GM19099 (cell line): ENCODE measurements around the gene GNB1L.

Source experiments
- POLR2A ChIP-seq: IDR thresholded peaks from 3 replicates; pipeline ENCODE4 v1.6.1; 2011; ENCODE audit warnings: low read depth; ENCODE audit not compliant: insufficient read length; ENCODE audit errors: extremely low read depth

The GNB1L gene

DNA sequence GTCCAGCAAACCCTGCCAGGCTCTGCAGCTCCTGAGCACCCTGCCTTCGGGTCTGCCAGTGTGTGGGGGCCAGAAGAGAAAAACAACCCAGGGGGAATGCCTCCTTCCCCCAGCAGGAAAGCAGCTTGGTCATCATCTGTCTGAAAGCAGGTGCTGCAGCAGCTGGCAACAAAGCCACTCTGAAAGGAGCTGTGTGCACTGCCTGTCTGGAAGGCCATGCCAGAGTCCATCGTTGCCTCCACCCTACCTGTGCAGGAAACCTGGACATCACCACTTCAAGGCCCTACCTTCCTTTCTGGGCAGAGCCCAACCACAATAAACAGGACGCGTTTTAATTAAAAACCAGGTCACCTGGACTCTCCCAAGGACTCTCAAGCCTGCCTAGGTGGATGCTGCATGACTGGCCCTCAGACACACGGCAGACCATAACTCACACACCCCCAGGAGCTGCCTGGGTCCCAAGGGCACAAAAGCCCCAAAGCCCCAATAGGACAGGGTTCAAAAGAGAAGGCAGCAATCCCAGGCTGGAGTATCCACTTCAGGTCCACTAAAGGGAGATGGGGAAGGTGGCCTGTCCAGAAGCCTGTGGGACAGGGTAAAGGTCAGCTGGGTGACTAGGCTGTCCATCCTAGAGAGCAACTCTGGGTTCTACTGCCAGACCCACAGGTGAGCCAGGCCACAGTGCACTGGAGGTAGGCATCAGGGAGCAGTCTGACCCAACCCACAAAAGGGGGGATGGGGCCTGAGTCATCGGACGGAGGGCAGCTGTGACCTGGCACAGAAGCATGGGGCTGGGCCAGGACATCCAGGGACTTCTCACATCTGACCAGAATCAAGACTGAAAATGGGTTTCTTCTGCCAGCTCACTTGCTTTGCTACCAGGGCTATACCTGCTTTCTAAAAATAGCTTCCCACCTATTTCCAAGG is 6.1 kb downstream of the GNB1L start:
- no peak for TF ChIP-seq POLR2A

DNA sequence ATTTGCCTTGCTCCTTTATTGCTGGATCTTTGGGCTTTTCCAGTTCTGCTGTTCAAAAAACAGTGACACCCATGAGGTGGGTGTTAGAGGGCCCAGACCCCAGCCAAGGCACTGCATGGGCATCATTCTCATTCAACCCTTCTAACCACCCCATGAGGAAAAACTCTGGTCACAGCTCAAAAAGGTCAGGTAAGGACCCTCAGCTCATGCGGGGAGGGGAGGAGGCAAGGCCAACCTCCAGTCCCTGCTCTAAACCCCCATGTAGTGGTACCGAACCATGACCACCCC is 7.4 kb downstream of the GNB1L start:
- no peak for TF ChIP-seq POLR2A

DNA sequence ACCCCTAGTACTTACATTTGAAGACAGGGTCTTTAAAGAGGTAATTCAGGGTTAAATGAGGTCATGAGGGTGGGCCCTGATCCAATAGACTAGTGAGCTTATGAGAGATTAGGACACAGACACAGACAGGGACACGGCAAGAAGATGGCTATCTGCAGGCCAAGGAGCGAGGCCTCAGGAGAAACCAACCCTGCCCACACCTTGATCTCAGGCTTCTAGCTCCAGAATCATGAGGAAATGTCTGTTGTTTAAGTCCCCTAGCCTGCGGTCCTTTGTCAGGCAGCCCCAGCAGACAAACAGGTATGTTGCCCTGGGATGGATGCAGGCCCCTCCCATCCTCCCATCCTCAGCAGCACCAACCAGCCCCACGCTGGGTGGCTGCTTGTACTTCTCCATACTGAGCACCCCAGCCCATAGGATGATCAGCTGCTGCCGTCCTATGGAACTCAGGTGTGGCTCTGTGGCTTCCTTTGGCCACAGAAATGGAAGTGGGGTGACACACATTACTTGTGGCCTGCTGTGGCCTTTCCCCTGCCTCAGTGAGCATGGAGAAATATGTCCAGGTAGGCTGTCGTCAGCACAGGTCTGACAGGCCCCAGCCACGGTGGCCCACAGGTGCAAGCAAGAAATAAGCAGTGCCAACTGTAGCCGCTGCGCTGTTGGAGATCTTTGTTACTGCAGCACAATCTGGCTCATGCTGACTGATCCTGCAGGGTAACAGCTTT is 7.9 kb downstream of the GNB1L start:
- TF ChIP-seq POLR2A = no peak

DNA sequence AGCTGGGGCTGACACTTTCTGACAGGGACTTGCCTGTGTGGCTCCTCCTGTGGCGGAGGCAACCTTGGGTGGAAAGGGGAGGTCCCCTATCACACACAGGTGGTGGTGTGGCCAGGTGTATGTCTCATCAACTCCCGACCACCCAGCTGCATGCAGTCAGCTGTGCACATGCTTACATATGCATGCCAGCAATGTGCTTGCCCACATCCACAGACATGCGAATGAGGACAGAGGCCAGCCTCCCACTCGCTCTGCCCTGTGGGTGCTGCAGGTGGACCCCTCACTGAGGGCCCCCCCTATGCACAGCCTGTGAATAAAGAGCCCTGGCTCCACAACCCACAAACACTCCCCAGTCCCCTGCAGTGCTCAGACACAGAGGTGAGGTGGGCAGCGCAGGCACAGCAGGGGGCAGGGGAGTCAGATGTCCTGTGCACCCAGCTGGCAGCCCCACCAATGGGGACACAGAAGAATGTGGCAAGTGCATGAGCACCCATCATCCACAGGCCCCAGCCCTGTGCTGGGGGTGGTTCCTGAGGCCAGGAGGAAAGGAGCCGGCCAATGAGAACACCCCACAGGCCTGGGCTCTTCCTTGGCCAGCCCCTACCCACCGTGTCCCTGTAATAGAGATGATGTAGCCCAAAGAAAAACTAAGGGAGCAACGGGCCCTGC is 9.5 kb downstream of the GNB1L start:
- no peak for TF ChIP-seq POLR2A

DNA sequence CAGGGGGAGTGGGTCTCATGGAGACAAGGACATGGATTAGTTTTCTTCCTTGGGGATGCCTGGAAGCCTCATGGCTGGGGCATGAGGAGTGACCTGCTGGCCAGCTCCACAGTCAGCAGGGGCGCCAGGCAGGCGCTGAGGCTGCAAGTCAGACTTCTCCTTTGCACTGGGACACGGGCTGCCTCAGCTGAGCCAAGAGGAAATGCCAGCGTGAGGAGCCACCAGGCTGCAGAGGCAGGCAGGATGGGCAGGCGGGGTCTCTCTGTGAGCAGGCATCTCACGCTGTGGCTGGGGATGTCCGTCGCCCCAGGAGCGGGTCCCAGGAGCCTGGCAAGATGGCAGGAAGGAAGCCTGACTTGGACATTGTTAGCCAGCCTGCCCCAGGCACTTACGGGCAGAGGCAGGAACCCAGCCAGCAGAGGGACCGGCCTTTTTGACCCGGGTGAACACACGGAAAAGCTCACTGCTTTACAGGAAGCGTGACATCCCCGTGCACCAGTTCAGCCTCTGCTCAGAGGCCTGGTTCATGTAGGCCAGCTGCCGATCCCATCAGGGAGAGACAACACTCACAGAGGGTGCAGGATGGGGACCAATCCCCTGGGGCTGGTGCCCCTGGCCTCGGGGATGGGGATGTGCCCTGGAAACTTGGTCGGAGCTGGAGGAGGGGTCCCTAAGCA is 10.2 kb downstream of the GNB1L start:
- TF ChIP-seq POLR2A = no peak

DNA sequence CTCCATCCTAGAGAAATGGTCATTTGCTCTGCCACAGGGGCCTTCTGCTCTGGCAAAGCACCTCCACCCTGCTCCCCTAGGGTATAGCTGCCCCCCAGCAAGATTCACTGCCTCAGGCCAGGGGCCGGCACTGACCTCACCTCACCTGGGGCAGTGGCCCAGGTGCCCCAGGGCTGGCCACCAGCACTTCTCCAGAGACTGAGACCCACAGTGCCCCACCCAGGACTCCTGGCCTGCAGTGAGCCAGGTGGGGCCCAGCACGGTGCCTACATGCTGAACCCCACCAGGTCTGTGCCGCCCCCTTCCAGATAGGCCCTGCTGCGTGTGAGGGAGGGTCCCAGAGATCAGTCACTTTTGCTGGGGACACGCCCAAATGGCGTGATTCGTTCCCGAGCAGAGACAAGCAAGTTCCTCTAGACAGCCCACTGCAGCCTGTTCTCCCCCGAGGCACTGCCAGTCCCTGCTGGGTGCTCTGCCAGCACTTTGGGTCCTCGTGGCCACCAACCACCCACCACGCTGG is 10.8 kb downstream of the GNB1L start:
- no peak for TF ChIP-seq POLR2A

DNA sequence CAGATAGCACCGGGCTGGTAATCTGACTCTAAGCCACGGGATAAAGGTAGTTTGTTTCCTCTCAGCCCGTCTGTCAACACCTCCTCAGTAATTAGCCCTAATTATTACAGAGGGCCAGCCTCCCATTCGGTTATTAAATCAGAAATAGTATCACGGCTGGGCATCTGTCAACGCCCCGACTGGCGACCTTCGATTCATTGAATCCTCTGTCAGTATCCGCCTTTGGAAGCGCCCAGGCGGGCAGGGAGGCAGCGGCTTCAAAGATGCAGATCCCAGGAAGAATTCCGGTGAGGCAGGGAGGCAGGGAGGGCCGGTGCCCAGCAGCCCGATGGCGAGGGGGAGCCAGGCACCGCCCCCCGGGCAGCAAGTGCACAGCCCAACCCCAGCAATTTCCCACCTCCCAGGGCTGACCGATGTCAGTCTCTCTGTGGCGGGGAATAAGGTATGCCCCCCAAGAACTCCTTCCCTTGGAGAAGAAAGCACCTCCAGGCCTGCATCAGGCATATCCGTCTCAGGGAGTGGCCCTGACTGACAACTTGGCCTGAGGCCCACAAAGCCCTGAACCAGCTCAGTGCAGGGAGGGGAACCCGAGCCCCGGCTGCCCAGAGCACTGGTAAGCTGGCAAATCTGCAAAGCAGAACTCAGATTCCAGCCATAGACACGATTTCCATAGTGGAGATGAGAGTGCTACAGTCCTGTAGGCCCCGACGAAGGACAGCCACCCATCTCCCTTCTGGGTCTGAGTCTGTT is 11.4 kb downstream of the GNB1L start:
- TF ChIP-seq POLR2A = no peak

DNA sequence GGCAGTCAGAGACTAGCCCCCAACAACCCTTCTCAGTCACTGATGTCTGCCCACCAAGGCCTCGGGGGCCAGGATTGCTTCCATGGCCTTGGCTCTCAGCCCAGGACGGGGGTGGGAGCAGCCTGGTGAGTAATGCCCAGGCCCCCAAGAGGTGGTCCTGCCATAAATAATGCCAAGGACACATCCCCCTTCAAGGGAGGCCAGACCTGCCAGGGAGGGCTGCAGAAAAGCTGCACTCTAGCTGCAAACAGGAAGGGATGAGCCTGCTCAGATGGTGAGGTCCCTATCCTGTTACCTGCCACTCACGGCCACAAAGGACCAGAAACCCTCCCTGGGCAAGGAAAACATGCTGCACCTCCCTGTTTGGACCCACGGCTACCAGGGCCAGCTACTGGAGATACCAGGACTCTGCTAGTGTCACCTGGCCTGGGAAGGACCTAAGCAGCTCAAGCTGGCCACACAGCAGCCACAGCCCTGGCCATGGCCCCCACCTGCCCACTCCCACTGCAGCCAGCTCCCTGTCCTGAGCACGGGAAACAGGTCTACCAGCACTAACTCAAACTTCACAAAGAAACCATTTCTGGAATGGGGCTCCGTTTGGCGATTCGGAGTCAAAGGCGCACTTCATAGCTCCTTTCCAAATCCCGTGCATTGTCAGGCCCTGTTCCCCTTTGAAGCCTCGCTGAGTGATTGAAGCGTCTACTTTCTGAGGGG is 12.1 kb downstream of the GNB1L start:
- no peak for TF ChIP-seq POLR2A

DNA sequence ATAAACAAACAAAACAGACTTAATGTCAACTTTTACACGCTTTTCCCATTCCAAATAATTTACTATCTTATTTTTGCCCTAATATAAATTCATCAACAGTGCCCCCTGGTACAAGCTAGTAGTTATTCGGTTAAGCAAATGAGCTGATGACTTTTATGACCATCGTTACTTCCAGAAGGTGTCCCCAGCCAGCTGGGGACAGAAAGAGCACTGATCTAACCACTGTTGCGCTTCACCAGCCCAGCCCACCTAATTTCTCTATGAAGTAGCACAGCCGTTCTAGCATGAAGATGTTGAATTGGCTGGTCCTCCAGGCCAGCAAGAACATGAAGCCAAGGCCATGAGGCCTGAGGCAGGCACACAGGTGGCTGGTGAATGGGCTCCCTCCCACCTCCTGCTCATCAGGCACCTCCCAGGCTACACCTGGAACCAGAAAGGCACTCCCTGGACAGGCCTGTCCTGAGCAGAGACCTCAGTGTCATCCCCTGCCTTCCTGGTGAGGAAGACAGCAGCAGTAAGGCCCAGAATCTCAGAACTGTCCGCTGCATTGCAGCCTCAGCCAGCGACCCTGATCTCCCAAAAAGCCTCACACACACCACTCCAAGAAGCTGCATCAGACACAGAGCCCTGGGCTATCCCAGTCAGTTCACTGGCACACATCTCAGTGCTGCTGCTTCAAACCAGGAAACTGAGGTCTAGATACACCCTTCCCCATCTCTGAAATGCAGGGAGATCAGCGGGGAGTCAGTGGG is 12.9 kb downstream of the GNB1L start:
- no peak for TF ChIP-seq POLR2A

DNA sequence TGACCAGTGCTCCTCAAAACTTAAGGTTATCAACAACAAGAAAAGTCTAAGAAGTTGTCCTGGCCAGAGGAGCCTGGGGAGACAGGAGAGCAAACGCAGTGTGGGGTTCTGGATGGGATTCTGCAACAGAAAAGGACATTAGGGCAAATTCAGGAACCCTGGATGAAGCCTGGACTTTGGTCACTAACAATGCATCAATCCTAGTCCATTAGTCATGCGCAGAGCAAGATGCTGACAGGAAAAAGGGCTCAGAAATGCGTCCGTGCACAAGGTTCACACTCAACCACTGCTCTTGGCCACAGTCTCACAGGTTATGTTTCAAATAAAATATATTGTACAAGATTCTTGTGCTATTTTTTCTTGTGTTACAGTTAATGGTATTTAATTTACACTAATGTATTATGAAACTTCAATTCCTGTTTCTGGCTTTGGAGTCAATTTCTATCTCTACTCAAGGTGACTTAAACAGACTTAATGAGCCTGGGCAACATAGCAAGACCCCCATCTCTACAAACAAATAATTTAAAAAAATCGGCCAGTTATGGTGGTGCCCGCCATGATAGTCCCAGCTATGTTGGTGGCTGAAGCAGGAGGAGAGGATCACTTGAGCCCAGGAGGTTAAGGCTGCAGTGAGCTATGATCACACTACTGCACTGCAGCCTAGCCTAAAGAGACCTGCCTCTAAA is 13.6 kb downstream of the GNB1L start:
- no peak for TF ChIP-seq POLR2A

DNA sequence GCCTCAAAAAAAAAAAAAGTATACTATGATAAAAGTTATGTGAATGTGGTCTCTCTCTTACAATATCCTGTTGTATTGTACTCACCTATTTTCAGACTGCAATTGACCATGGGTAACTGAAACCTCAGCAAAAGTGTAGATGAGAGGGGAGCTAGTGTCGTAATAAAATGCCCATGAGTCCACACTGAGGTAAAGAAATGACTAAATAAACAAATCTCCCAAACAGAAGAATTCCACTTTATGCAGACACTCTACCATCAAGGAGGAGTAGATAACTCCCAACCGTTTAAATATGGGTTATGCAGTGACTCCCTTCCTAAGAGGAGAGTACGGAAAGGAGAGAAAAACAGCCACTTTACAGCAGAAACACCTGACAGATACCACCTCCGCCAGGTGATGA is 14.6 kb downstream of the GNB1L start:
- TF ChIP-seq POLR2A = no peak

DNA sequence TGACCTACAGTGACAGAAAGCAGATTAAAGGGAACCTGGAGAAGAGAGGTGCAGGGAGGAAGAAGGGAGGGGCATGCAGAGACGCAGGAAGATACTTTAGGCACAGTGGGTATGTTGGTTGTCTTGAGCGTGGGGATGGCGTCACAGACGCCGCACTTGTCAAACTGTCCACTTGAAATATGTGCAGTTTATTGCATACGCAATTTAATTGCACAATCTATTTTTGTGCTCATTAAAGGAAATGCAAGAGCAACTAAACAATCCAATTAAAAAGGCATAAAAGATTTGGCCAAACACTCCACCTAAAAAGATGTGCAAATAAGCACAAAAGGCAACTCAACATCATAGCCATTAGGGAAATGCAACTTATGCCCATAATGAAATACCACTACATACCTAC is 16.8 kb downstream of the GNB1L start:
- no peak for TF ChIP-seq POLR2A

DNA sequence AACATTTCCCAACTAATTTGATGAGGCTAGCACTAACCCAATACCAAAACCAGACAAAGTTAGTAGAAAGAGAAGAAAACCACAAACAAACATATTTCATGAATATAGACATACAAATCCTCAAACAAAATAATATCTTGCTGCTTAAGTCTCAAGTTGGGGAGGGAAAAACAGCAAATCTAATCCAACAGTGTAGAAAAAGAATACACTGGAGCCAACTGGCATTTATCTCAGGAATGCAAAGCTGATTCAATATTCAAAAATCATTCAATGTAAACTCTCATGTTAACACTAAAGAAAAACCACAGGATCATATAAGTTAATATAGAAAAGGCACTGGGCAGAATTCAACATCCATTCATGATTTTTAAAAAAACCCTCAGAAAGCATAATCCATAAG is 18.2 kb downstream of the GNB1L start:
- TF ChIP-seq POLR2A = no peak

DNA sequence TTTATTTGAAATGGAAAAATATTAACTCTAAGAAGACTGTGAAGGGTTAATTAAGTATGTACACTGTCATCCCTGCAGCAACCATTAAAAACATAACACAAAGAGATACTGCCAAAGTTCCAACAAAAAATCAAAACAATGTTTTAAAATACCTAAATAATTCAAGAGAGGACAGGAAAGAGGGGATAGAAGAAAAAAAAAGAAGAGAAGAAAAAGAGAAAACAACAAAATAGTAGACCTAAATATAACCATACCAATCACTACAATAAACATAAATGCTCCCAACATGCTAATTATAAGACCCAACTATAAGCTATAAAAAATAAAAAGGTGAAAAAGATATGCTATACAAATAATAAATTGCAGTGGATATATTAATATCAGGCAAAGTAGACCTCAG is 20.1 kb downstream of the GNB1L start:
- TF ChIP-seq POLR2A = no peak
